ENCODE measurements around the gene CRPPA.
"Not testable (repeated sequence)": the region's sequence is repeated elsewhere in the genome, so short reads cannot be mapped to it uniquely, and the experiment has no call there.

The CRPPA gene

DNA sequence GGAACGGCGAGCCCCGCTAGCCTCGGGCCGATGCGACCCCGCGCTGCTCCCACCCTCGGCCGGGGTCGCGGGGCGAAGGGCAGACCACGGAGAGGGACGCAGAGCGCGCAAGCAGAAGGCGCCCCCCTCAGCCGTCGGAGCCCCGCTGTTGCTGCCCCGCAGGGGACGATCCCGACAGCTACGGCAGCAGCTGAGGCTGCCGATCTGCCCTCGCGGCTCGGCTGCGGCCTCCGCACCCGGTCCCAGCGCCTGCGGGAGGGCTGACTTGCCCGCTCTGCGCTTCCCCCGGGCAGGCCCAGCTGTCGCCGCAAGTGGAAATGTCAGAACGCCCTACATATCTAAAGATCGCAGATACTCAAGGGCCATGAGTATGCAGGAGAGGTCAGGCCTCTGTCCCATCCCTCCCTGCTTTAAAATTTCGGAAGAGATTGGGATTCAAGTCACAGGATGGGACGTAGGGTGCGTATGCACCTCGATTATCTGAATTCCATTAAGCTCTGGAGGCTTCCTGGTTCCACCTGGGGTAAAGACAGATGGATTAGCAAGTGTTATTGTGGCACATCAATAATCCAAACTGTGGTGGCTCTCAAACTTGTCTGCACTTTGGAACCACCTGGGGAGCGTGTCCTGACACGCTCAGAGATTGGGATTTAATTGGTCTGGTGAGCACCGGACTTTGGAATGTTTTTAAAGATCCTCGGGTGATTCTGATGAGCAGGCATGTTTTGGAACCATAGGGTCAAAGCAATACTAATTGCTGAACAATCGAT, at the start of gene CRPPA:
TSS of gene CRPPA (minus strand) at position 206 of the 770 bp plus-strand sequence. CDS start 216 bp downstream, outside the sequence.
- no peak for DNase-seq

DNA sequence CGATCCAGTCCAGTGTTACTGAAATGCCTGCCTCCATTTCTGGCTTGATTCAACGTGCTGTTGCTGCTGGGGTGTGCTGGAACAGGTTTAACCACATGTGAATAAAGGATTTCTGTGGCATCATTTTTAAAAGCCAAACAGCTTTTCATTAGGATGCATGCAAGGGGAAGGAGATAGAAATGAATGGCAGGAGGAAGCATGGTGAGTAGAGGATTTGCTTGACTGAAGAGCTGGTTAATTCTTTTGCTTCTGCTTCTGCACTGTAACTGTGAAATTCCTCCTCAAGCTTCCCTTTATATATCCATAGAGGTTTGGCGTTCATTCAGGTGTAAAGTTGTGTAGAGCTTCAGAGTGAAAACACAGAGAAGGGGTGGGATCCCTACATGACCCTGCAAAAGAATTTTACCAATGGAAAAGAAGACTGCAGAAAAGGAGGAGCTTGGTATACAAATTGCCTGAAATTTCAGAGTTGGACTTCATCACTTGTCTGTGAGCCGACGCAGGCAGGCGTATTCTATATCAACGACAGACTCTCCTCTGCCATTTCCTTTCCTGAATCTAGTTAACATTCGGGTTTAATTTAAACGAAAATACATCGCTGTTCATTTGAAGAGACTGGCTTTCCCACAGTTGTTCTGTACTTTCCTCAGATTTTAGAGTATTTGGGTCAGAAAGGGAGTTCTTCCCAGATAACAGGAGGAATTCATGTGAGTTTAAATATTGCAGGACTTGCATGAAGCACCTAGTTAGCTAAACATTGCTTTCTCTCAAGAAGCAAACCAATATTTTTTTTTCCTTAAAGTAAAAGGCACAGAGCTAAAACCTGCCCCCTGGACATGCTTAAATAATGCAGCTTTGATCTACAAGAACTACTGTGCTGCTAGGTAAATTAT, 44.4 kb upstream of the CRPPA start, which contains the start of gene SOSTDC1:
TSS of gene SOSTDC1 (minus strand) at position 270 of the 893 bp plus-strand sequence. CDS start at position 200, 70 bp downstream.
- DNase-seq, result no peak

DNA sequence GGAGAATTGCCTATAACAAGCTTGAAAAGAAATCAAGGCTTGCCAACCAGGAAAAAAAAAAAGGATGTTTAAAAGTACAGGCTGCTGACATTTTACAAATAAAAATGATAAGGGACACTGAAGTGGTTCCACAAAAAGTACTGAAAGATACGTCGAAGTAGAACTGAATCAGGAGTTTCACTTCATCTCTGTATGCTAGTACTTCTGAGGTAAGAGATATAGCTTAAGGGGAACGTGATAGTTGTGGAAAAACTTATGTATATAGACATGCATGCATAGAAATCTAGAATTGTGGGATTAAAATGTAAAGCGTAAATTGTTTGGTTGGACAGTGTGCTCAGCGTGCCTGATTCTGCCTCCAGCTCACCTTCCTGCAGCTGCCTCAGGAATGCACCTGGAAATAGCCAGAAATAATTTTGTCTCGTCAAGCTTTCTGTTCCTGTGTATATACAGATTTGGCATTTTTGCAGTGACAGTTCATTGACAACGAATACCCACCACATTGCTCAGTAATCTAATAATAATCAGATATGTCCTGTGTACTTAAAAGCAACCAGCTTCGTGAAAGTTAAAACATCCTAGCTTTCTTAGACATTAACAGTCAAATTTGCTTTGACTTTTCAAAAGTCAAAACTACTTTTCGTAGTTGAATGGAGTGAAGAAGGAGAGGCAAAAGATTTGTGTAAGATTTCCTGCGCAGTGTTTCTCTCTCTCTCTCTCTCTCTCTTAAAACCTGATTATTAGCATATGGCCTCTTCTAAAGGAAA, 42.8 kb upstream of the CRPPA start:
- no peak for DNase-seq

DNA sequence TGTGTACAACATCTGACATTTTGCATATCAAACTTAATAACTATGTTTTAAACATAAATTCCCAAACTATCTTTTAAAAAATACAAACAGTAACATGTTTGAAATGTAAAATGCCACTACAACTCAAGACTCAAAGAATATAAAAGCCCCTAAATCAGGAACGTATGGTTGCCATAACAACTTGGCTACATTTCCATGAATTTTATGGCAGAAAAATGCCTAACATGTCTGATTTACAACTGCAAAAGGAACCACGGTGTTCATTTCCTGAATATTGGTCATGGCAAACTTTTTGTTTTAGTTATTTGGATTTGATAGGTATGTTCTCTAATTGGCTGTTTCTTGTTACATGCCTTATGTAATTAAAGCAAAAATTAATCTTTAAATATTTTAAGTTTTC, 42.2 kb upstream of the CRPPA start:
- no peak for DNase-seq

DNA sequence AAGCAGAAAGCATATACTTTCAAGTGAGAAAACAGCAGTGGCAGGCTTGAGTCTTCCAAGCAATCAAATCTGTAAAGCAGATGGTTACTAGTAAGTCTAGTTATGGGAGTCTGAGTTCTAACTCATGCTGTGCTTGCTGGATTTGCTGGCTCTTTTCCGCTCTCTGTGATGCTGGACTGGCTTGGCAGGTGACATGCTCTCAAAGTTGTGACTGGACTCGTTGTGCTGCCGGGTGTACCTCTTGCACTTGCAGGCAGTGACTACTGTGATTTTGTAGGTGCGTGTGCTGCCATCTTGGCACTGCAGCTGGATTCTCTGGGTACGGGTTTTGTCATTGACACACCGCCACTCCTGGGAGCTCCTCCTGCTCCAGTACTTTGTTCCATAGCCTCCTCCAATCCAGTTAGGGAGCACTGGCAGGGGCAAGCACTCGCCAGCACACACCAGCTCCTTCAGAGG, 41.1 kb upstream of the CRPPA start:
- no peak for DNase-seq

DNA sequence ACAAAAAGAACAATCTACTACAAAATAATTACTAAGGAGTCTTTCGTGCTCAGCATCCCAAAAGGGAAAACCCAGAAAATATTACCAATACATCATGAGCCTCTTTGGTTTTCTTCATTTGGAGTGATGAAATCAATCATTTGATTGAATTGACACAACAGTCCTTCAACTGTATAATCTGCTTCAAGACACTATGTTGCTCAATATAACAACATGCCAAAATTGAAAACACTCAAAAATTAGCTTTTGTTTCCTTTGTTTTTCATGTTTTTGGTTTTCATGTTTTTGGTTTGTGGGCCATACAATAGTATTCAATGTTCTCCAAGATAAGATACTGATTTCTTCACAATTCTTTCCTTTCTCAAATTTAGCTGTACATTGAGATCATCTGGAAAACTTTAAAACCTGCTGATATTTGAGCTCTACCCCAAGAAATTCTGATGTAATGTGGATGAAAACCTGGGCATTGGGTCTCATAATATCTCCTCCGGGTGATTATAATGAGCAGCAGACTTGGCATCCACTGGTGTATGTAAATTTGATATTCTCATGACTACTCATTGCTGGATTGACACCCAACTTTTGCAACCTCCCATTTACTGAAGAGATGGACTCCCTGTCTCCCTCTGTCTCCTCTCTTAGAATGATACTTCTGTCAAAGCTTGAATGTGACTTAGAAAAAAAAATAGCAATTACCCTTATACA, 39.6 kb upstream of the CRPPA start:
- DNase-seq, result no peak

DNA sequence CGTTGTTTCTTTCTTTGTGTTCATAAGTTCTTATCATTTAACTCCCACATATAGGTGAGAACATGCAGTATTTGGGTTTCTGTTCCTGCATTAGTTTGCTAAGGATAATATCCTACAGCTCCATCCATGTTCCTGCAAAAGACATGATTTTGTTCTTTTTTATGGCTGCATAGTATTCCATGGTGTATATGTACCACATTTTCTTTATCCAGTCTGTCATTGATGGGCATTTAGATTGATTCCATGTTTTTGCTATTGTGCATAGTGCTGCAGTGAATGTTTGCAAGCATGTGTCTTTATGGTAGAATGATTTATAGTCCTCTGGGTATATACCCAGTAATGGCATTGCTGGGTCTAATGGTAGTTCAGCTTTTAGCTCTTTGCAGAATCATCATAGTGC, 35.0 kb upstream of the CRPPA start:
- DNase-seq, result not testable (repeated sequence)

DNA sequence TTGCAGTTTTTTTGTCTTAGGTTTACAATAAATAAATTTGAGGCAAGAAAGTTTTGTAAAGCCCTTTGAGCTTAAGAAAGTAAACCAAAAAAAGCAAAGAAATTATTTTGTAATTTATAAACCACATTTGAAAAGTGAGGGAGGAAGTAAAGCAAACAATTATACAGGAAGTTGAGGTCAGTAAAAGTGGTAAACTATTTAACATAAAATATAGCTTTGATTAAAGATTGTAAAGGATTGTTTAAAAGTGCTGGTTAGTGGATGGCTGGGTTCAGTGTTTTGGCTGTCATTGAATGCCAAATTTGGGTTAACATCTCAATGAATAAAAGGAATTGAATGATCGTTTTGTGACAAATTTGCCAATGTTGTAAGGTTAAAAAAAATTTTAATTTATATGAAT, 34.3 kb upstream of the CRPPA start:
- no peak for DNase-seq

DNA sequence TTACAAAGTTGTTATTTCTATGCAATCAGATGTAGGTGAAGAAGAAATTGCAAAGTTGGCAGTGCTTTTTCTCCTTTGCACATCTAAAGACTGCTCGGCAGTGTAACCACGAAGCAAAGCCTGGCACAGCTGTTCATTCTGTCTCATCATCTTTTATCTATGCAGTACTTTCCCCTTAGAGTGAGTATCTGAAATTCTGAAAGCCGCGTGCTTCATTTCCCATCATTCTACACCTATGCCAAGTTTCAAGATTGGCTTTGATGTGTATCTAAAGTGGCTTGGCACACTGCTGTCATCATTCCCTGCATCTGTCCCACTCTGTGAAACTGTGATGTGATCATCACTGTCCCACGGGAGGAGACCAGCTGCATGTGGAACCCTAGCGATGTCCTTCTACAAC, 29.0 kb upstream of the CRPPA start:
- DNase-seq, result no peak

DNA sequence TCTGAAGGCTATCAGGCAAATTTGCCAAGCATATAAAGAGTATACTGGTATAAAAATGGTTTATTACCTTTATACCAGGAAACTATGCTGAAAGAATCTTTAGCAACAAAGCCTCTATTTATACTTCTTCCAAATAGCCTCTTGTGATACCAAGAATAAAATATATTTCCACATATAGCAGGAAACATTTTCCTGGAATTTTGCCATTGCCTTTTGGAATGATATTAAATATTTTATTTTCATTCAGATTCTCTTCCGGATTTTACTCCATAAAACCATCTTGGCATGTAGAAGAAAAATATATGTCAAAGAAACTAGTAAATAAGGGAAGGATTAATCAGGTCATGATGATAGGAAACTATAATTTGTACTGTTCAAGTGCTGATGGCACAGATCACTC, 26.5 kb upstream of the CRPPA start:
- DNase-seq, result no peak

DNA sequence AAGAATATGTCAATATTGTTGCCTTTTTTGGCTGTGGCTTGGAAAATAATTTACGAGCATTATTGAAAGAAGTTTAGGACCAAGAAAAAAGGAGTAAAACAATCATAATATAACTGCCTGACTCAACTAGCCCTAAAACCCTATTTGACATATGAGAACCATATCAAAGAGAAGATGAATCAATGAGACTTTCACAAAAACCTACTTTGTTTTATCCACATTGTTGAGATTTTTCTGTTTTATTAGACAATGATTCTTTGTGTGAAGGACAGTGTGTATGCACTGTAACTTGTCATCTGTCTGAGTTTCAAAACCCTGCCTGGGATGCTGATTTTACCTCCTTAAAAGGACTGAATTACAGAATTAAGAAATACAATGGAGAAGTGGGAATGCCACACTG, 25.2 kb upstream of the CRPPA start:
- DNase-seq, result no peak

DNA sequence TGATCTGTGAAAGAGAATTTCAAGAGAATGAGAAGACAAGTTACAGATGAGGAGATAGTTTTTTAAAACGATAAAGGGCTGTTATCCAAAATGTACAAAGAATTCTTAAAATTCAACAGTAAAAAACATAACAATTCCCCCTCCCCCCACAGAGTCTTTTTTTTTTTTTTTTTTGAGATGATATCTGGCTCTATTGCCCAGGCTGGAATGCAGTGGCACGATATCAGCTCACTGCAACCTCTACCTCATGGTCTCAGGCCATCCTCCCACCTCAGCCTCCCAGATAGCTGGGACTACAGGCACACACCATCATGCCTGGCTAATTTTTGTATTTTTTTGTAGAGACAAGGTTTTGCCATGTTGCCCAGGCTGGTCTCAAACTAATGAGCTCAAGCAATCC, 22.5 kb upstream of the CRPPA start:
- DNase-seq, result not testable (repeated sequence)

DNA sequence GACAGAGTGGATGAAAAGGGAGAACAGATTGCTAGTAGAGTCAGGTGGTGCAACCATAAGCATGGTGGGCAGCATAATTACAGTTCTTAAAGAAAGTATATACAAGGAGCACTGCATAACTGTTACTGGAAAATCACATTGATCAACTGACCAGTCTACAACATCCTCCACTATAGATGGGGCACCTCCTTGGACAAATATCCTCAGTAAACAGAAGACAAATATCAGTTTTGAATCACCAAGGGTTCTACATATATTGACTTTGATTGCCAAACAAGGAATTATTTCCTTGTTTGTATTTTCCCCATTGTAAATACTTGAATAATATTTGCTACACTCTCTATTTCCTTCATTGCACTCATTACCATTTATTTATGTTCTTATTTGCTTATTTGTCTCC, 17.6 kb upstream of the CRPPA start:
- no peak for DNase-seq

DNA sequence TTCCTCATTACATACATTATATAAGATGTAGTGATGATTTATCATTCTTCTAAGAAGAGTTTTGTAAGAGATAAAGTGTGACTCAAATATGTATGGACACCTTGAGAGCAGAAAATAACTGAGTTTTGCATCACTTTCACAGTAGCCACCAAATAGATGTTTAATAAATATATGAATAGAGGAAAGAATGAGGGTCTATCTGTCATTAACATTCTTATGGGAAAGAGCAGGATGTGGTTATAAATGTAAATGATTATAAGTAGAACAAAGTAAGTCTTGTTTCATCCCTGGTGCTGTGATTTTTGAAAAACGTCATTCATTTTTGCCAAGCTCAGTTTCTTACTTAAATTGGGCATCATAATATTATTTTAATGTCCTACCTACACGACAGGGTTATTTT, 15.0 kb upstream of the CRPPA start:
- no peak for DNase-seq

DNA sequence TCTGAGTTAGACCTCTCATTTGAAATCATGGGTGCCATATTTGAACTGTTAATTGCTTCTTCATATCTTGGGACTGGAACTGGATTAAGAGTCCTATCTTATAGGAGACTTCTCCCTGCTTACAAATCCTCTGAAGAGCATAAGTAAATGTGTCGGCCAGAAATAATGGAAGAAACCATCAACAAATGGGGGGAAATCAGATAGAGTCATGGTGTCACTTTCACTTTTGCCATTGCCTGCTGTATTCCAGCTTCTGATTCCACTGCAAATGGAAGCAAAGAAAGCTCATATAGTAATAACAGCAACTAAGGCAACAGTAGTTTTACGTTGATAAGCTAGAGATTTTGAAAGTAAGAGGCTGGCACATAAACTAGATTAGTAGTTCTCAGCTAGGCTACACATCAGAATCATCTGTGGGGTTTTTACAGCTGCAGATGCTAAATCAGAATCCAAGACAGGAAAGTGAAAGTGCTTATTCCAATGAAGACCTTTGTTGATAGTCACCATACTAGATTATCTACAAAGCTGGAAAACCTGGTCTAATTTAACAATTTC, 12.3 kb upstream of the CRPPA start:
- DNase-seq, result no peak

DNA sequence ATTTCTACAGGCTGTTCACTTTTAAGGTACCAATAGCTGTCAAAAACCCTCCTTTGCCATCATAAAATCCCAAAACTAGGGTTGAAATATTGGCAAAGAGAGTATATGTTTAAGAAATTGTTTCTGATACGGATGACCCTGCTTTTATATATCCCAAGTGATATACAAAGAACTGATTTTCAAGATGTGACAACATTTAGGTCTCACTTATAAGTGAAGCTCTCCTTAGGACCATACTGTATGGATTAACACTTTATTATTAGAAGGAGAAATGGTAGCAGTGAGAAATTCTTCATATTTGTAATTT, 11.0 kb upstream of the CRPPA start:
- DNase-seq, result no peak

DNA sequence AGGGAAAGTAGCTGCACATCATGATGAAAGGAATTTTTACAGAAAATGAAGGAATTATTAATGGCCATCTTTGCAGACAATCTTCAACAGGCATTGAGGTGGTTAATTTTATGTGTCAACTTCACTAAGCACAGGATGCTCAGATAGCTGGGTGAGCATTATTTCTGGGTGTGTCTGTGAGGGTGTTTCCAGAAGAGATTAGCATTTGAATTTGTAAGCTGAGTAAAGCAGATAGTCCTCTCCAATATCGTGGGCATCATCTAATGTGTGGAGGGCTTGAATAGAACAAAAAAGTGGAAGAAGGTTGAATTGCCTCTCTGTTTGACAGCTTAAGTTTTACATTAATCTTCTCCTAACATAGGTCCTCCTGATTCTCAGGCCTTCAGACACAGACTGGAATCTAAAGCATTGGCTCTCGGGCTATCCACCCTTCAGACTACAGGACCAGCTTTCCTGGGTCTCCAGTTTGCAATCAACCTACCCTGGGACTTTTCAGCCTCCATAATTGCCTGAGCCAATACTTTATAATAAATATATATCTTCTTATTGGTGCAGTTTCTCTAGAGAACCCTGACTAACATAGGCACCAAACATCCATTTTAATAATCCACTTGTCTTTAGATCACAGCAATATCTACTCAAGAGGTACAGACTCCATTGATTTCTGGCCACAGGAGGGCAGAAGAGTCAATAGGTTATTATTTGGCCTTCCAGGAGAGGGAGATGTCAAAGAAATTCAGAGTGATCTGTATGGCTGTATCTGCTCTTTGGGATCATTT, 10.5 kb upstream of the CRPPA start:
- DNase-seq, result peak; percentile 7

DNA sequence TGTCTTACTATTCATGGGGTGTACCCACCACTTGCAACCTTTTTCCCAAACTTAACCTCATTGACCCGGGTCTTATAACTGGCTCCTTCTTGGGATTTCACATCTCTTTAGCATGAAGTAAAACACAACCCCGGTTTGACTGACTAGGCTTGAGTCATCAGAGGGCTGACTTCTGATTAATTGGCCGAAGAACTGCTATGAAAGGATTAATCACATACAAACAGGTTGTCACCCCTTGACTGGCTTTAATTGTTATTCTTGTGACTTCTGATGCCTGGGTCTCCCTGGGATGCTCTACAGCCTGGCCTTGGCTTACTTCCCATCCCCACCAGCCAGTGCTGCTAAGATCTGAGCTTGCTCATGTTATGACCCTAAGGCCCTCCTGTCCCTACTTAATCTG, 8.8 kb upstream of the CRPPA start:
- no peak for DNase-seq

DNA sequence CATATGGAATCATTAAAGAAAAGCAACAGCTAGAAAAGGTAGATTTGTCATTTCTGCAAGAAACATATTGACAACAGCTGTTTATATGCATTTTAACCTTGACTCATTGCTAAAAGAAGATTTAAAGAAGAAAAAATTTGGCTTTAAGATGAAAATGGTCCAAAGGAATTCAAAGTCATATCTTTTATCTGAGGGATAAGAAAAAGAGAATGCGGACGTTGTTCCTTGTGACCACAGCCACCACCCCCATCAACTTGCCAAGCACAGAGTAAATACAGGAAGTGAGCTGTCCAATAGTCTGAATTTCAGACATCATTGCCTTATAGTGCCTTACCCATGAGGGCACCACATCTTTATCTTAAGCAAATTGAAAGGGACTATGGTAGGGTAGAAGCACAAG, 7.3 kb upstream of the CRPPA start:
- DNase-seq, result peak; percentile 71

DNA sequence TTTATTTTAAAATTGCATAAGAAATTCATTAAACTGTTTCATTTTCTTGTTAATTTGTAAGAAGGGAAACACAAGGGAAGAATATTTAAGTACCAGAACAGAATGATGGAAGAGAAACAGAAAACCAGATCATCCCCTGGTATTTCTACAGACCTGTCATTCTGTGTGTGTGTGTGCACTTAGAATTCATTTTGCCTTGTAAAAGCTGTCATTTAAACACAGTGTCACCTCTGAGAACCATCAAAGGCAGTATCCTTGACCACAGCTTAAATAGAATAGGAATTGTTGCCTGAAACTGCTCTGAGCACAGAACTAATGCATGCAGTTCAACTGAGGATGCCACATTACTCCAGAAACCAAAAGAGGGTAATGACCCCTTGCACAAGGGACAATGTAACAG, 6.8 kb upstream of the CRPPA start:
- DNase-seq, result no peak

DNA sequence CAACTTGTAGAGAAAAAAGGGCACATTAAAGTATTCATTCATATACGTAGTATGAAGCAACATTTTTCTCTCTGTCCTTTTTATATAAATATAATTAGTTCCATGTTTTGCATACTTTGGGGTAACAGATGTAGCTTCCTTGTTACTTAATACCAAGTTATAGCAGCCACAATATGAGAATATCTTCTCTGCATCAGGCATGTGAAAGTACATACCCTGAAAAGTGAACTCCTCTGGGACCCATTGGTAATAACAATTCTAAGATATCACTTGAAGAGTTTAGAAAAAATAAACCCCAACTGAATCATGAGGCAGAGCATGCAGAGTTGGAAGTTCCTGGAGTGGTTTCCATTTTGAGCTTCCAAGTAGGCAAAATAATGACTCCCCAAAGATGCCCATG, 2.4 kb upstream of the CRPPA start:
- DNase-seq, result no peak

DNA sequence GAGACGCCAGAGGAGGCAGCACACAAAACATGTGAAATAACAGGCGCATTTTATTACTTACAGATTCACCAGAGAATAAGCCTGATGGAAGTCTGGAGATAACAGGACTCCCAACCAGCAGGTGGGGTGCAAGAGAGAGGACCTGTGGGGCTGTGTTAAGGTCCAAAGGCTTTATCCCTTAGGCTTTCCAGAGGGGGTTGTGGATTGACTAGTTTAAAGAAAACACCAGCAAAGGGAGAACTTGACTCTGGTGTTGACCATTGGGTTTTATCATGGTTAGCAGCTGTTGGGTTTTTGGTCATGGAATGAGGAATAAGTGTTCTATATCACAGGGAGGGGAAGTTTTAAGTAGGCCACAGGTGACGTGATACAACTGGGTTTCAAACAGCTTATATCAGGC, 1.6 kb upstream of the CRPPA start:
- no peak for DNase-seq
